ENCODE results near the gene CASP10. TPM values are rescaled to one million over a fixed set of nuclear protein-coding genes. Genes with fewer than 3 reads are reported as not detected.

CASP10 gene
- total RNA-seq = 10 to 100 TPM in 1 of 3 donors, 1 to 10 TPM in 2; 5.7 to 13.1 (median 9.6) TPM

- no peaks in the 10 kb centered on the region for H3K9me3 ChIP-seq
- DNase-seq (ENCODE audit: low spot score in 2 of 2) = no peak
- peak within 1 kb of the TSS; percentile 43 to 58 (median 44) for H3K4me3 ChIP-seq
- H3K27ac ChIP-seq = peak within 1 kb of the TSS in 1 of 2 donors; percentile 11
- no peak for TF ChIP-seq POLR2AphosphoS5 (IDR thresholded peaks at IDR 0.05)
- TF ChIP-seq POLR2A (IDR thresholded peaks at IDR 0.05) = no peak
- TF ChIP-seq, protein P1, sequence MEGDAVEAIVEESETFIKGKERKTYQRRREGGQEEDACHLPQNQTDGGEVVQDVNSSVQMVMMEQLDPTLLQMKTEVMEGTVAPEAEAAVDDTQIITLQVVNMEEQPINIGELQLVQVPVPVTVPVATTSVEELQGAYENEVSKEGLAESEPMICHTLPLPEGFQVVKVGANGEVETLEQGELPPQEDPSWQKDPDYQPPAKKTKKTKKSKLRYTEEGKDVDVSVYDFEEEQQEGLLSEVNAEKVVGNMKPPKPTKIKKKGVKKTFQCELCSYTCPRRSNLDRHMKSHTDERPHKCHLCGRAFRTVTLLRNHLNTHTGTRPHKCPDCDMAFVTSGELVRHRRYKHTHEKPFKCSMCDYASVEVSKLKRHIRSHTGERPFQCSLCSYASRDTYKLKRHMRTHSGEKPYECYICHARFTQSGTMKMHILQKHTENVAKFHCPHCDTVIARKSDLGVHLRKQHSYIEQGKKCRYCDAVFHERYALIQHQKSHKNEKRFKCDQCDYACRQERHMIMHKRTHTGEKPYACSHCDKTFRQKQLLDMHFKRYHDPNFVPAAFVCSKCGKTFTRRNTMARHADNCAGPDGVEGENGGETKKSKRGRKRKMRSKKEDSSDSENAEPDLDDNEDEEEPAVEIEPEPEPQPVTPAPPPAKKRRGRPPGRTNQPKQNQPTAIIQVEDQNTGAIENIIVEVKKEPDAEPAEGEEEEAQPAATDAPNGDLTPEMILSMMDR (IDR thresholded peaks at IDR 0.05) = no peak
- H3K4me1 ChIP-seq = no peaks in the 10 kb centered on the region
- intact Hi-C loops (cut with DNase I; ENCODE audit: low total_unique reads) = no loop called here
- no peaks in the 10 kb centered on the region for H3K27me3 ChIP-seq
- no peaks in the 10 kb centered on the region for H3K36me3 ChIP-seq
Observed at GRCh38 chr2:201182650-201183364, at the start of gene CASP10. Gene CASP10 (plus strand): TSS chr2:201183141. CDS start chr2:201185778, 2,637 bp downstream.

DNA sequence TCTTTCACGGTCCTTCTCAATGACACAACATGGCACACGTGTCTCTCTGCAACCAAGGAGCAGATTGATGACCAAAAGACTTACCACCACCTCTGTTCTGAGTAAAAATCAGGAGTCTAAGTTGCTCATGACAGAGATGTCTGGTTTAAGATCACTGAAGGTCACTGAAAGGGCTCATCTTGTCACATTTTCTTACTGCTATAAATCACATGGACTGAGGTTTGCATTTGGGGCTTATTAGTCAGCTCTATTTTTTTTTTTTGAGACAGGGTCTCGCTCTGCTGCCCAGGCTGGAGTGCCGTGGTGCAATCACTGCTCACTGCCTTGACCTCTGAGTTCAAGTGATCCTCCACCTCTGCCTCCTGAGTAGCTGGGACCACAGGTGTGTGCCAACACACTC is 47.6 kb upstream of the CASP10 start:
- no peaks in the 10 kb centered on the region for H3K9me3 ChIP-seq
- peaks cover 11% of the 10 kb centered on the region for H3K36me3 ChIP-seq
- peaks cover 0 to 16% of the 10 kb centered on the region in 2 donors for H3K4me1 ChIP-seq
- no peak overlapping the region for H3K4me3 ChIP-seq
- no peak for DNase-seq (ENCODE audit: low spot score in 2 of 2)
- TF ChIP-seq POLR2A (IDR thresholded peaks at IDR 0.05) (no peak), POLR2AphosphoS5 (IDR thresholded peaks at IDR 0.05) (no peak)
- TF ChIP-seq, protein P1 (IDR thresholded peaks at IDR 0.05) = no peak
- H3K27me3 ChIP-seq = no peaks in the 10 kb centered on the region
- intact Hi-C loops (cut with DNase I; ENCODE audit: low total_unique reads) = no loop called here
- H3K27ac ChIP-seq = peak overlapping the region in 1 of 2 donors; percentile 11

DNA sequence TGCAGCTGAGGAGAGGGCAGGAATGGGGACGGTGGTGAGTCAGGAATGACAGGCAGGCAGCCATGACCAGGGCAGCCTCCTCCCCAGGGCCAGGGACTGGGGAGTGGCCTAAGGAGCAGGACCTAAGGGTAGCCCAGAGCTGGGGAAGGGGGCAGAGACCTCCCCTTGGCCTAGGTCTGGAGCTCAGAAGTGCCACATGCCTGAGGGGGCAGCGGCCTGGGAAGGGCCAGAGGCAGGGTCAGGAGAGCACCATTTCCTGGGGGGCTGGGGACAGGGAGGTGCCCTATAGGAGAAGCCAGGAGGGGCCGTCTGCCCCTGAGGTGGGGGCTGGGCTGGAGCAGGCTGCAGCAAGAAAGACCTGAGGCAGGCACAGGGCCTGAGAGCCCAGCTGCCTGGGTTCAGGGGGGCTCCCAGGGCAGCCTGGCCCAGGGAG is 46.0 kb upstream of the CASP10 start:
- no peaks in the 10 kb centered on the region for H3K9me3 ChIP-seq
- H3K4me3 ChIP-seq = no peak overlapping the region
- intact Hi-C loops (cut with DNase I; ENCODE audit: low total_unique reads) = no loop called here
- TF ChIP-seq POLR2A (IDR thresholded peaks at IDR 0.05) = no peak
- TF ChIP-seq, protein P1 (IDR thresholded peaks at IDR 0.05) = no peak
- TF ChIP-seq POLR2AphosphoS5 (IDR thresholded peaks at IDR 0.05) = no peak
- peak overlapping the region in 1 of 2 donors; percentile 9 for H3K27ac ChIP-seq
- peaks cover 11% of the 10 kb centered on the region for H3K36me3 ChIP-seq
- H3K4me1 ChIP-seq = peaks cover 0 to 3% of the 10 kb centered on the region in 2 donors
- no peaks in the 10 kb centered on the region for H3K27me3 ChIP-seq
- no peak for DNase-seq (ENCODE audit: low spot score in 2 of 2)

GRCh38 chr2:201137505-201138400 is 45.2 kb upstream of the CASP10 start:
- Histone ChIP-seq H3K27me3 (no peaks in the 10 kb centered on the region), H3K27ac (no peak overlapping the region), H3K4me1 (no peaks in the 10 kb centered on the region), H3K36me3 (peaks cover 11% of the 10 kb centered on the region), H3K4me3 (no peak overlapping the region), H3K9me3 (no peaks in the 10 kb centered on the region)
- no peak for DNase-seq (ENCODE audit: low spot score in 2 of 2)
- TF ChIP-seq, protein P1 (IDR thresholded peaks at IDR 0.05) = no peak
- TF ChIP-seq POLR2A (IDR thresholded peaks at IDR 0.05) (no peak), POLR2AphosphoS5 (IDR thresholded peaks at IDR 0.05) (no peak)
- intact Hi-C loops (cut with DNase I; ENCODE audit: low total_unique reads) = loop anchor here (2.0 kb wide), 1 partner anchor 53 kb away; no protein-coding TSS in a partner anchor

All from breast epithelium (tissue), 4 donors.